OCI-LY1 (cell line): ENCODE measurements around the gene FHIT.

Experiments
- H2AFZ ChIP-seq: fragments of 200-600 bp; sonication (generic), shearing (Covaris generic); 2 replicates; pipeline ENCODE4 v1.6.0; 2014; ENCODE audit warnings: antibody characterized with exemption, mild to moderate bottlenecking, low read length
- H3F3A ChIP-seq: fragments of 200-600 bp; sonication (generic), shearing (Covaris generic); 2 replicates; pipeline ENCODE4 v1.6.0; 2014; ENCODE audit warnings: mild to moderate bottlenecking, antibody characterized with exemption, low read length, moderate library complexity; ENCODE audit not compliant: insufficient read depth
- H3K27ac ChIP-seq: fragments of 200-600 bp; sonication (generic); 2 replicates; pipeline ENCODE4 v1.5.1; 2014; ENCODE audit warnings: low read length, mixed run types, mild to moderate bottlenecking, low read depth; ENCODE audit not compliant: poor library complexity, severe bottlenecking
- H3K27me3 ChIP-seq: fragments of 200-600 bp; sonication (generic); 2 replicates; pipeline ENCODE4 v1.6.0; 2014; ENCODE audit warnings: antibody characterized with exemption, mild to moderate bottlenecking, low read length, moderate library complexity; ENCODE audit not compliant: insufficient read depth
- H3K36me3 ChIP-seq: fragments of 200-600 bp; sonication (generic); 2 replicates; pipeline ENCODE4 v1.6.1; 2014; ENCODE audit warnings: mild to moderate bottlenecking, antibody characterized with exemption, low read length, moderate library complexity, mixed read lengths; ENCODE audit not compliant: insufficient read depth
- H3K4me1 ChIP-seq: fragments of 200-600 bp; sonication (generic); 2 replicates; pipeline ENCODE4 v1.5.1; 2014; ENCODE audit warnings: mild to moderate bottlenecking, low read length, moderate library complexity; ENCODE audit not compliant: insufficient read depth, severe bottlenecking
- H3K4me2 ChIP-seq: fragments of 200-600 bp; sonication (generic), shearing (Covaris generic); 2 replicates; pipeline ENCODE4 v1.6.1; 2014; ENCODE audit warnings: low read length
- H3K4me3 ChIP-seq: fragments of 200-600 bp; sonication (generic); 2 replicates; pipeline ENCODE4 v1.5.1; 2014; ENCODE audit warnings: low read length, low read depth, mild to moderate bottlenecking, mixed read lengths; ENCODE audit not compliant: poor library complexity, severe bottlenecking
- H3K79me2 ChIP-seq: fragments of 200-600 bp; shearing (Covaris generic); 2 replicates; pipeline ENCODE4 v1.6.1; 2016; ENCODE audit warnings: mixed run types, low read length, mixed read lengths; ENCODE audit not compliant: insufficient read depth
- H3K9ac ChIP-seq: fragments of 200-600 bp; sonication (generic), shearing (Covaris generic); 2 replicates; pipeline ENCODE4 v1.6.1; 2014; ENCODE audit warnings: mild to moderate bottlenecking, low read length, mixed read lengths
- H3K9me2 ChIP-seq: fragments of 200-600 bp; sonication (generic), shearing (Covaris generic); 2 replicates; pipeline ENCODE4 v1.6.1; 2014; ENCODE audit warnings: low read depth, mild to moderate bottlenecking, low read length, mixed read lengths
- H3K9me3 ChIP-seq: fragments of 200-600 bp; shearing (Covaris generic); 2 replicates; pipeline ENCODE4 v1.6.1; 2014; ENCODE audit warnings: low read length, mixed read lengths
- H4K20me1 ChIP-seq: fragments of 200-600 bp; sonication (generic), shearing (Covaris generic); 2 replicates; pipeline ENCODE4 v1.6.0; 2016; ENCODE audit warnings: mild to moderate bottlenecking, low read length; ENCODE audit not compliant: insufficient read depth
- EZH2 ChIP-seq: fragments of 200-600 bp; sonication (generic), shearing (Covaris generic); IDR thresholded peaks from 2 replicates; pipeline ENCODE4 v1.8.0; 2017; ENCODE audit warnings: borderline replicate concordance, mixed run types, mild to moderate bottlenecking, antibody characterized with exemption, low read length, moderate library complexity, mixed read lengths
- TF ChIP-seq, protein P1 (sequence below): fragments of 200-600 bp; sonication (generic), shearing (Covaris generic); IDR thresholded peaks from 2 replicates; pipeline ENCODE4 v1.5.1; 2017; ENCODE audit warnings: mild to moderate bottlenecking, antibody characterized with exemption, low read length, moderate library complexity, mixed read lengths

The FHIT gene

GRCh38 chr3:61283876-61284275, 32.6 kb upstream of the FHIT start:
- no peaks in the 10 kb centered on the region for H3K27me3 ChIP-seq
- no peaks in the 10 kb centered on the region for H3K9me2 ChIP-seq
- no peak overlapping the region for H3K4me3 ChIP-seq
- H3K79me2 ChIP-seq = no peaks in the 10 kb centered on the region
- TF ChIP-seq, protein P1, sequence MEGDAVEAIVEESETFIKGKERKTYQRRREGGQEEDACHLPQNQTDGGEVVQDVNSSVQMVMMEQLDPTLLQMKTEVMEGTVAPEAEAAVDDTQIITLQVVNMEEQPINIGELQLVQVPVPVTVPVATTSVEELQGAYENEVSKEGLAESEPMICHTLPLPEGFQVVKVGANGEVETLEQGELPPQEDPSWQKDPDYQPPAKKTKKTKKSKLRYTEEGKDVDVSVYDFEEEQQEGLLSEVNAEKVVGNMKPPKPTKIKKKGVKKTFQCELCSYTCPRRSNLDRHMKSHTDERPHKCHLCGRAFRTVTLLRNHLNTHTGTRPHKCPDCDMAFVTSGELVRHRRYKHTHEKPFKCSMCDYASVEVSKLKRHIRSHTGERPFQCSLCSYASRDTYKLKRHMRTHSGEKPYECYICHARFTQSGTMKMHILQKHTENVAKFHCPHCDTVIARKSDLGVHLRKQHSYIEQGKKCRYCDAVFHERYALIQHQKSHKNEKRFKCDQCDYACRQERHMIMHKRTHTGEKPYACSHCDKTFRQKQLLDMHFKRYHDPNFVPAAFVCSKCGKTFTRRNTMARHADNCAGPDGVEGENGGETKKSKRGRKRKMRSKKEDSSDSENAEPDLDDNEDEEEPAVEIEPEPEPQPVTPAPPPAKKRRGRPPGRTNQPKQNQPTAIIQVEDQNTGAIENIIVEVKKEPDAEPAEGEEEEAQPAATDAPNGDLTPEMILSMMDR = no peak
- TF ChIP-seq EZH2 = no peak
- H3K9ac ChIP-seq = no peak overlapping the region
- H3F3A ChIP-seq = no peaks in the 10 kb centered on the region
- no peak overlapping the region for H3K27ac ChIP-seq
- H3K9me3 ChIP-seq = no peaks in the 10 kb centered on the region
- no peaks in the 10 kb centered on the region for H3K36me3 ChIP-seq
- H4K20me1 ChIP-seq = no peaks in the 10 kb centered on the region
- H3K4me2 ChIP-seq = no peak overlapping the region
- H2AFZ ChIP-seq = no peak overlapping the region
- no peaks in the 10 kb centered on the region for H3K4me1 ChIP-seq

DNA sequence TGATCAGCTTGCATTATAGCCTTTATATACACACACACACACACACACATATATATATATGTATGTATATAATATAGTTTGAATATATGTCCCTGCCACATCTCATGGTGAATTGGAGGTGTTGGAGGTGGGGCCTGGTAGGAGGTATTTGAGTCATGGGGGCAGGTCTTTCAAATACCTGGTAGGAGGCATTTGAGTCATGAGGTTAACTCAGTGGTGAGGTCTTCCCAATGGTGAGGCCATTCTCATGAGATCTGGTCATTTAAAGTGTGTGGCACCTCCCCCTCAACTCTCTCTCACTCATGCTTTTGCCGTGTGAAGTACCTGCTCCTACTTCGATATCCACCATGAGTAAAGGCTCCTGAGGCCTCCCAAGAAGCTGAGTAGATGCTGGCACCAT, 27.5 kb upstream of the FHIT start:
- H3K4me2 ChIP-seq = no peak overlapping the region
- no peak overlapping the region for H3K4me3 ChIP-seq
- no peak overlapping the region for H2AFZ ChIP-seq
- no peak overlapping the region for H3K9ac ChIP-seq
- H3K9me2 ChIP-seq = no peaks in the 10 kb centered on the region
- H3K27ac ChIP-seq = no peak overlapping the region
- H3K4me1 ChIP-seq = no peaks in the 10 kb centered on the region
- no peaks in the 10 kb centered on the region for H4K20me1 ChIP-seq
- no peaks in the 10 kb centered on the region for H3K79me2 ChIP-seq
- TF ChIP-seq, protein P1 = no peak
- no peak for TF ChIP-seq EZH2
- H3K36me3 ChIP-seq = no peaks in the 10 kb centered on the region
- H3K9me3 ChIP-seq = no peaks in the 10 kb centered on the region
- H3F3A ChIP-seq = no peaks in the 10 kb centered on the region
- no peaks in the 10 kb centered on the region for H3K27me3 ChIP-seq

DNA sequence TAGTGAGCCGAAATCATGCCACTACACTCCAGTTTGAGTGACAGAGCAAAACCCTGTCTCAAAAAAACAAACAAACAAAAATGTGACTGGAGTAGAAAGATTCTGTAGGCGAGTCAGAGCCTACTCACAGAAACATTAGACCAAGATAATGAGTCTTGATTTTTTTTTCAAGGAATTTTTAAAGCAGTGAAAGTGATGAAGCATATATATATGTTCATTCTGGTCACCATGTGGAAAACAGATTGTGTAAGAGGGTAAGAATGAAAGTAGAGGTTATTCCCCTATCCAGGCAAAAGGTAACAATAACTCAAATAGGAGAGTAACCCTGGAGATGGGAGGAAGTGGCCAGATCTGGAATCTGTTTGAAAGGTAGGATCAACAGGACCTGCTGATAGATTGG, 26.2 kb upstream of the FHIT start:
- H3K9me3 ChIP-seq = no peaks in the 10 kb centered on the region
- no peak for TF ChIP-seq EZH2
- TF ChIP-seq, protein P1 = no peak
- no peak overlapping the region for H3K4me2 ChIP-seq
- no peaks in the 10 kb centered on the region for H3K36me3 ChIP-seq
- no peak overlapping the region for H3K27ac ChIP-seq
- no peak overlapping the region for H3K9ac ChIP-seq
- H3K4me3 ChIP-seq = no peak overlapping the region
- H2AFZ ChIP-seq = no peak overlapping the region
- no peaks in the 10 kb centered on the region for H3F3A ChIP-seq
- H3K9me2 ChIP-seq = no peaks in the 10 kb centered on the region
- H4K20me1 ChIP-seq = no peaks in the 10 kb centered on the region
- no peaks in the 10 kb centered on the region for H3K4me1 ChIP-seq
- H3K79me2 ChIP-seq = no peaks in the 10 kb centered on the region
- H3K27me3 ChIP-seq = no peaks in the 10 kb centered on the region
